ENCODE results near the gene SEPHS1. TPM values are rescaled to one million over a fixed set of nuclear protein-coding genes. Genes with fewer than 3 reads are reported as not detected.

The SEPHS1 gene
- total and polyA plus RNA-seq, 2 of the 8 experiments (the other 6 are each of a cell fraction or from before 2014, with no cell fraction given) = 270 to 683 TPM

DNA sequence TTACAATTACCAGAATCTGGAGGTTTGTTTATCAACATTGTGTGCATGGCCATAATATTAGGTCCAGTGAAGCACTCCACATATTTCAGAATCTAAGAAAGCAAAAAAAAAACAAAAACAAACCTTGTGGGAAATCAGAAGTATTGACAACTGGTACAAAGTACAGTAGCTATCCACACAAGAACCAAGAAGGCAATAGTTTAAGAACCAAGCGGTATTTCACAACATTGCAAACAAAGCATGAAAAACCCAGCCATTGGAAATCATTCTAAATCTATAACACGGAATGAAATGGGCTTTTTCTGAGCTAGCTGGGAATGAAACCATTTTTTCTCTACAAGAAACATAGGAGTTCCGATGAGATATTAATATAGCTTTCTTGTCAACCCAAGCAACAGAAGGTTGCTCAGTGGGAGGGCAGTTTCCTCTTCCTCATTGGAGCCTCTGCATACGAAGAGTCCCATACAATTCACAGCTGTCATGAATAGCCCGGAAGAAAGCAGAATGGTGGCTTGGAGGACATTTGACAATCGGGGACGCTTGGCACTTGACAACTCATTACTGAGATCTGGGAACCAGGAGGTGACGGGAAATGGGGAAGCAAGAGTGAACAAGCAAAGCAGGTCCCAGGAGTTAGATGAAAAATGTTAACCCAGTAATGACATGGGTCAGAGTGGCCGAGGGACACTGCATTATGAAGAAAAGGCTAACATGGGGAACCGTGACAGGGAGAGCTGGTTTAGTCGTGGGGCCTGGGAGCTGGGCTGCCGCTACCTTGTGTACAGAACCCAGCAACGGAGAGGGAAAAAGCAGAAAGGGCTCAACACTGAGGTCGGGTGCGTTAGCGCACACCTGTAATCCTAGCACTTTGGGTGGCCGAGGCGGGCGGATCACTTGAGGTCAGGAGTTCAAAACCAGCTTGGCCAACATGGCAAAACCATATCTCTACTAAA, 56.0 kb downstream of the SEPHS1 start (continued):
- TF ChIP-seq NRF1 (IDR thresholded peaks at IDR 0.05; ENCODE audit: low read depth, low read length) = no peak
- TF ChIP-seq TEAD4 (IDR thresholded peaks at IDR 0.05; ENCODE audit: low read depth, low read length) = no peak
- no peak for TF ChIP-seq CBX5 (IDR thresholded peaks at IDR 0.05; ENCODE audit: low read depth, low read length)
- TF ChIP-seq, protein P1, sequence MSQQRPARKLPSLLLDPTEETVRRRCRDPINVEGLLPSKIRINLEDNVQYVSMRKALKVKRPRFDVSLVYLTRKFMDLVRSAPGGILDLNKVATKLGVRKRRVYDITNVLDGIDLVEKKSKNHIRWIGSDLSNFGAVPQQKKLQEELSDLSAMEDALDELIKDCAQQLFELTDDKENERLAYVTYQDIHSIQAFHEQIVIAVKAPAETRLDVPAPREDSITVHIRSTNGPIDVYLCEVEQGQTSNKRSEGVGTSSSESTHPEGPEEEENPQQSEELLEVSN (IDR thresholded peaks at IDR 0.05) = no peak
- no peak for TF ChIP-seq SAP30 (IDR thresholded peaks at IDR 0.05; ENCODE audit: insufficient read depth, insufficient replicate concordance, low read length)
- TF ChIP-seq CTBP2 (IDR thresholded peaks at IDR 0.05; ENCODE audit: borderline replicate concordance, insufficient read depth, insufficient read length, low read length) = no peak
- TF ChIP-seq KDM1A (IDR thresholded peaks at IDR 0.05; ENCODE audit: borderline replicate concordance, low read length) = no peak
- no peak for TF ChIP-seq SP2 (IDR thresholded peaks at IDR 0.05; ENCODE audit: low read length)
- no peak for TF ChIP-seq BRCA1 (IDR thresholded peaks at IDR 0.05; ENCODE audit: low read depth, low read length)
- TF ChIP-seq ZNF274 (IDR thresholded peaks at IDR 0.05; ENCODE audit: borderline replicate concordance, extremely low read depth, low read length) = no peak
- TF ChIP-seq EZH2 (IDR thresholded peaks at IDR 0.05; ENCODE audit: low read depth, low read length, severe bottlenecking) = no peak

All from H1 (cell line).